HCEC 1CT (cell line): ENCODE data around the gene TBX1.
"Not testable (repeated sequence)": the region's sequence is repeated elsewhere in the genome, so short reads cannot be mapped to it uniquely, and the experiment has no call there.

Experiments
- DNase-seq: peaks from one replicate; pipeline ENCODE4 v3.0.0-alpha.2; 2017

Gene TBX1

DNA sequence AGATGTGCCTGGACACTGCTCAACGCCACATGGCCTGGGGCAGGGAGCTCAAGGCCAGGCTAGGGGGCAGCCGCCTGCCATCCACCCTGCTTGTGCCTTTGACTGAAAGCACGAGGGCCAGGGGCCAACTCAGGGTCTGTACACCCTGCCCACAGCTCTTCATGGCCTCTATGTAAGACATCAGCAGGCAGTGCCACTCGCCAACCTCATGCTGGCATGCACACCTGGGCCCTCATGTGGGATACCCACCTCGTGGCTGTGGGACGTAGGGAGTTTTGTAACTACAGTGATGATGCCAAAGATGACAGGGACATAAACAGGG, 25.6 kb downstream of the TBX1 start:
- no peak for DNase-seq

DNA sequence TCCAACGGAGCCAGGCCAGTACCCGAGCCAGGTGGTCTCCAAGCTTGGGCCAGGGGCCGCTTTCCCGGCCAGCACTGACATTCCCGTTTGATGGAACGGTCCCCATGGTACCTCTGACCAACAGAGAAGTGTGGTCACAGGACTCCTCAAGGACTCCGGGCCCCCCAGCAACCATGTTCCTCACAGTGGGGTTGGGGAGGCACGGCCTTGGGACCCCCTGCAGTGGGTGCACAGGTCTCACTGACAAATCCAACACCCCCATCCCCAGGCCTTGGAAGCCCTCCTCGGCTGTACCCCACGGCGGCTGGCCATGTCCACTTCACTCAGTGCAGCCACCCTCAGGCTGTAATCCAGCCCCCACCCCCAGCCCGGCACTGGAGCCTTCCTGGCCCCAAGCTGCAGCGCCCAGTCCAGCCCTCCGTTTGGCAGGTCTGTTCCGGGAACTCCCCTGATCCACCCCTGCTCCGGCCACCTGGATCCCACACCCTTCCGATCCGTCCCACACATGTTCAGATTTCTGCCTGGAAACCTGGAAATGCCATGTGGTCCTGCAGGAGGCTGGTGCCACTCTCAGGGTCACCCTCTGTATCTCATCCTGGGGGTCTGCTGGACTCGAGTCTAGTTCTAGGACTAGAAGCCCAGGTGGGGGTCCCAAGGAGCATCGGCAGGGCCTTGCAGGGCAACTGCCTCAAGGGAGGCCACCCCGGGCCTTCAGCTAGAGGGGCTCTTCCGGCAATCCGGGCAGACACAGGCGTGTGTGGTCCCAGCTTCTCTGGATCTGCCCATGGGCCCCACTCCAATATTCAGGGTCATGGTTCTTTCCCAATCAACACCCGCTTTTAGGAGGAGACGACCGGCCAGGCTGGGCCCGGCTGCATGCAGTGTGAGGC, 26.6 kb downstream of the TBX1 start:
- no peak for DNase-seq

DNA sequence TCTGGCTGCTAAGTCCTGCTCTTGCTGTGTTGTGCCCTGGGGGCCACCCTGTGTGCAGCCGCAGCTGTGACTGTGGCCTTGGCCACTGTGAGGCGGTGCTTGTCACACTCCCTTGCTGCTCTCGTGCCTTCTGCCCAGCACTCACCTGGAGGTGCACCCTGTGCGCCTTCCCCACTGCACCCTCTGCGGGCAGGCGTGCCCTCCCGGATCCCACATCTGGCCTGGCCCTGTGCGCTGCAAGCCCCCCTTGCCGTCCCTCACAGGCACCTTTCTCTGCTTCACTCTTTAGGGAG, 27.2 kb downstream of the TBX1 start:
- no peak for DNase-seq

DNA sequence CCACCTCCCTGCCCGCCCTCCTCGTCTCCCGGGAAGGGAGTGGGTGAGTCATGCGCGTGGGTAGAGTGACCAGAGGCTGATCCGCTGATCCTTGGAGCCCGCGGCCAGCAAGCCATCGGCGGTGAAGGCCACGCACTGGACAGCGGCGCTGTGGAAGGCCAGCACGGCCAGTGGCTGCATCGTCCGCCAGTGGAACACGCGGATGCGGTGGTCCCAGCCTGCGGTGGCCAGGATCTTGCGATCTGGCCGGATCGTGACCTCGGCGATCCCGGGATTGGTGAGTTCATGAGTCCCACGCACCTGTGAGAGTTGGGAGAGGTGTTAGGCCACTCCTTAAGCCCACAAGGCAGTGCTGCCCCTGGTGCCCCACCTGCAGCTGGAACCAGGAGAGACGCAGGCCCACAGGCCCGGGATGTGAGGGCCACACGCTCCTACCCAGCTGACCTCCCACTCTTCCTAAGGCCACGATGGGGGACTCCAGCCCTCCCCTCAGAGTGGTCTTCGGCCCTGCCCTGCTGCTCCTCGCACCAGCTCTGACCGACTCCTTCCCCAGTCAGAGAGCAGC, 28.2 kb downstream of the TBX1 start:
- DNase-seq = no peak

DNA sequence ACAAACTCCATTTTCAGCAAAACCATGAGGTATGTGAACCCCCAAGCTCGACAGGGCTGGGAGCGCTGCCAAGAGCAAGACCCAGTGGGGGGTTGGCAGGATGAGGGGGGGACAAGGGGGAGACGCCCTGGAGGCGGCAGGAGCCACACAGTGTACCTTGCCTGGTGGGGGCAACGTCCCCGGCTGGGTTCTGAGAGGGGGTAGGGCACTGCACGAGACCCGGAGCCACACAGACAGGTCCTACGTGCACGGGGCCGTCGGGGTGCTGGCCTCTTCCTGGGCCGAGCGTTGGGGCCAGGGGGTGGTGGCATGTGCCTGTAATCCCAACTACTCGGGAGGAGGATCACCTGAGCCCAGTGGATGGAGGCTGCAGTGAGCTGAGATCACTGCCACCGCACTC, 28.8 kb downstream of the TBX1 start:
- no peak for DNase-seq

DNA sequence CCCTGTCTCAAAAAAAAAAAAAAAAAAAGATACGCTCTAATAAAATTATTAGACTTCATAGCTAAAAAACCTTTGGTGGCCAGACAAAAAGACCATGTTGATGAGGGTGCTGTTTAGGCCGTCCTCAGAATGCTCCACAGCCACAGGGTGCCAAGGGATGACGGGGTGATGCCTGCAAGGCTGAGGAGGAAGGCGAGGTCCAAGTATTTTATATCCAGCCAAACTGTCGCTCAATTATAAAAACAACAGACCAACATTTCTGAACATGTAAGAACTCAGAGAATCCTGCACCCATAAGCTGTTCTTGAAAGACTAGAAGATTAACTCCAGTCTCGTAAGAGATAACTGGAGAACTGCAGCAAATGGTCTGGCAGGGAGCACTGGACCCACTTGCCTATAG, 29.2 kb downstream of the TBX1 start:
- DNase-seq = no peak

DNA sequence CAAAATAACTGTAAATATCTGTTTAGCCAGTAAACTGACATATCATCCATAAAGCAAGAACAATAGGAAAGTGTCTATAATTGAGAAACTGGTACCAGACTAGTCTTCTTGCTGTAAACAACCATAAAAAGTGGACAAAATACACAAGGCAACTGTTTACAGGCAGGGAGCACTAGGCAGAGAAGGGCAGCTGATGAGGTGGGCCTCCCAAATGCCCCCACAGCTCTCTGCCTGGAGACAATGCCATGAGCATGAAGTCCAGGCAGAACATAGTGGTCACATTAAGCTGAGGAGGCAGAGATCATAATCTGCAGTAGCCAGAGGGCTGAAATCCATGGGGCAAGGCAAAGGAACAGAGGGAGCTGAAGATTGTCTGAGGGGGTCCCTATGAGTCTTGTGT, 30.7 kb downstream of the TBX1 start:
- DNase-seq = no peak

DNA sequence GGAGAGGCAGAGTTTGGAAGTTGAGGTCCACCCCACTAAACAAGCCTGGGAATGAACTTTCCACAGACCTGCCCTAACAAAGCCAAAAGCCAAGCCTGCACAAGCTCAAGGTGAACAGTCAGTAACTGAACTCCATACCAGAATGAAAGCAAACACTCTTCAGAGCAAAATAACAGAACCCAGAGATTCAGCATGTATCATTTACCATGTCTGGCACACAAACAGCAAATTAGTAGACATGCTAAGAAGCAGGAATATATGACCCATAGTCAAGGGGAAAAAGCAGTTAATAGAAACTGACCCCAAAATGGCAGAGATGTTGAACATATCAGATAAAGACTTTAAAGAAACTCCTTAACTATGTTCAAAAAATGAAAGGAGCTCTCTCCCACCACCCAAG, 31.3 kb downstream of the TBX1 start:
- DNase-seq = no peak

DNA sequence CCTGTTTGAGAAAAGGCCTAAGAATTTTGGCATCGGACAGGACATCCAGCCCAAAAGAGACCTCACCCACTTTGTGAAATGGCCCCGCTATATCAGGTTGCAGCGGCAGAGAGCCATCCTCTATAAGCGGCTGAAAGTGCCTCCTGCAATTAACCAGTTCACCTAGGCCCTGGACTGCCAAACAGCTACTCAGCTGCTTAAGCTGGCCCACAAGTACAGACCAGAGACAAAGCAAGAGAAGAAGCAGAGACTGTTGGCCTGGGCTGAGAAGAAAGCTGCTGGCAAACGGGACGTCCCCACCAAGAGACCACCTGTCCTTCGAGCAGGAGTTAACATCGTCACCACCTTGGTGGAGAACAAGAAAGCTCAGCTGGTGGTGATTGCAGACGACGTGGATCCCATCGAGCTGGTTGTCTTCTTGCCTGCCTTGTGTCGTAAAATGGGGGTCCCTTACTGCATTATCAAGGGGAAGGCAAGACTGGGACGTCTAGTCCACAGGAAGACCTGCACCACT, 31.9 kb downstream of the TBX1 start:
- not testable (repeated sequence) for DNase-seq

DNA sequence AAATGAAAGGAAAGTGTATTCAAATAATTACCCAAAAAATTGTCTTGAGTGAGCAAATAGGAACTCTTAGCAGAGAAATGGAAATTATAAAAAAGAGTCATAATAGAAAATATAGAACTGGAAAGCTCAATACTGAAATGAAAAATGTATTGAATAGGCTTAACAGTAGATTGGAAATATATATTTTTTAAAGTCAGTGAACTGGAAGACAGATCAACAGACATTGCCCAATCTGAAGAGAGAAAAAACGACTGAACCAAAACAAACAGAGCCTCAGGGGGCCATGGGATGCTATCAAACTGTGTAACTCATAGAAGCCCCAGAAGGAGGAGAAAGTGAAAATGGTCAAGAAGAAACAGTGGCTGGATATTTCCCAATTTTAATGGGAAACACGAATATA, 32.6 kb downstream of the TBX1 start:
- no peak for DNase-seq

DNA sequence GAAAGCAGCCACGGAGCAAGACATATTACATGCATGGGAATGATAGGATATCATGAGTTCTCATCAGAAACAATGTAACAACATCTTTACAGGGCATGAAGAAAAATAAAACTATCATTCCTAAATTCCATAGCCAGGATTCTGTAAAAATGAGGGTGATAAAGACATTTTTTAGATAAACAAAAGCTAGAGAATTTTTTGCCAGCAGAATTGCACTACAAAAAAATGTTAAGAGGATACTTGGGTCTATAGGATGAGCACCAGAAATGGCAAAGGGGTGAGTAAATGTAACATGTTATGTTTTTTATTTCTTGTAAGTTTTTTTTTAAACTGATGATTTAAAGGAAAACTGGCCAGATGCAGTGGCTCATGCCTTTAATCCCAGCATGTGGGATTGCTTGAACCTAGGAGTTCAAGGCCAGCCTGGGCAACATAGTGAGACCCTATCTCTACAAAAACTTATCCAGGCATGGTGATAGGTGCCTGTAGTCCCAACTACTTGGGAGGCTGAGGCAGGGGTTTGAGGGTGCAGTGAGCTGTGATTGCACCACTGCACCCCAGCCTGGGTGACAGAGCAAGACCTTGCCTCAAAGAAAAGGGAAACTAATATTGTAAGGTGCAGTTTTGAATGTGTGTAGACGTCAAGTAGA, 33.2 kb downstream of the TBX1 start:
- DNase-seq = no peak

DNA sequence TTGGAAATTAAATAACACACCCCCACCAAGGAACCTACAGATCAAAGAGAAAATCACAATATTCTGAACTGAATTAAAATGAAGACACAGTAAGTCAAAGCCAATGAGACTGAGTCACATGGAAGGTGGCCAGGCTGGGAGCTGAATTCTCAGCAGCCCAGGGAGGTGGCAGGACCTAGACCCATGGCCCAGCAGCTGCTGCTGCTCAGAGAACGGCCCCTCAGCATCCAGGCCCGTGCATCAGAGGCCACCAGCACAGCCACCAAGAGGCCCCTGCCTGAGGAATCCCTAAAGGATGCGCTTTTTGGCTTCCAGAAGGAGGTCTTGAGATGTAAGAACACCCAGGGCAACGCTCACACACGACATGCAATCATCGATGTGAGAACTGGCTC, 35.0 kb downstream of the TBX1 start:
- DNase-seq = no peak

DNA sequence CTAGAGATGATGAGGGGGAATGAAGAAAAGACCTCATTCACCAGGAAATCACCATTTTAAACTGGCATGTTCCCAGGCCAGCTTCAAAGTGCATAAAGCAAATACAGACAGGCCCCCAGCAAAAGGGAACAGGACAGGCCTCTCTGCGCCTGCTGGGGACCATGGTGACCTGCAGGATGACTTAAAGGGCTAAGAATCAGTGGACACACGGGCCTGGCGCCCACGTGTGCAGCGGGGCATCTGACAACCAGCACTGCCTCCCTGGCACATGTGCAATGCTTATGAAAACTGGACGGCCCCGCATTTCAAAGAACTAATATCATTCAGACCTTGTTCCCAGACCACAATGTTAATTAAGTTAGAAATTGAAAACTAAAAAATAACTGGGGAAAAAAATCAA, 35.6 kb downstream of the TBX1 start:
- DNase-seq = no peak

DNA sequence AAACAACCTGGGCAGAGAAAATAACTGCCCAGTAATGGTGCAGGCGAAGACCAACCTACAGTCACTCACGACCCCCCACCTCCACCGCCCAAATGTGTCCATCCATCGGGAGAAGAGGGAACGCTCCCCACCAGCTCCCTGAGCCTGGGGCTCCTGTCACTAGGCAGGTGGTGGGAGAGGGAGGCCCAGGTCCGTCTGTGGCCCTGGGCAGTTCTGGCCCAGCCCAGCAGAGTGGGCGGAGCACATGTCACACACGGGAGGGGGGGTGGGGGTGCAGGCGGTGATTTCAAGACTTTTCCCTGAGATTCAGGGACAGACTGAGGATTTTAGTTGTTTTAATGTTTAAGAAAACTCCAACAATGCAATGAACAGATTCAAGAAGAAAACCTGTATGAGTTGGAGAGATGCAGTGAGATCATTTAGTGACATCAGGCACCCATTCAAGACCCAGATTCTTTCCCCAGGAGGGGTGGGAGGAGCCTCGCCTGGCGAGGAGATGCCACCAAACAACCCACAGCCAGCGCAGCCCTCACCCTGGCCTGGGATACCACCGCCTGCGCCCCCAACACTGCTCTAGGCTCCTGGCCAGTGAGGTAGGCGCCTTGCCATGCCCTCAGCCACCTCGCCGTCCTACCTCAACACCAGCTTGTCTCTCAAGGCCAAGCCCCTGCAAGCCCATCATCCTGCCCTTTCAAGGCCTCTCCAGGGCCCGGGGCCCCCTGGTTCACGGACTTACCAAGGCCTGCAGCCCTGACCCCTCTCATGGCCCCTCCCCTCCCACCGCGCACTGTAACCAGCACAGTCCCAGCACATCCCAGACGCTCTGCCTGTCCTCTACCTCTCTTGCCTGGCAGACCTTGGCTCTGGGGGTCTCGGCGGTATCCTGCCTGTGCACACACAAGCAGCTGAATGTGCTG, 36.8 kb downstream of the TBX1 start:
- DNase-seq = no peak

DNA sequence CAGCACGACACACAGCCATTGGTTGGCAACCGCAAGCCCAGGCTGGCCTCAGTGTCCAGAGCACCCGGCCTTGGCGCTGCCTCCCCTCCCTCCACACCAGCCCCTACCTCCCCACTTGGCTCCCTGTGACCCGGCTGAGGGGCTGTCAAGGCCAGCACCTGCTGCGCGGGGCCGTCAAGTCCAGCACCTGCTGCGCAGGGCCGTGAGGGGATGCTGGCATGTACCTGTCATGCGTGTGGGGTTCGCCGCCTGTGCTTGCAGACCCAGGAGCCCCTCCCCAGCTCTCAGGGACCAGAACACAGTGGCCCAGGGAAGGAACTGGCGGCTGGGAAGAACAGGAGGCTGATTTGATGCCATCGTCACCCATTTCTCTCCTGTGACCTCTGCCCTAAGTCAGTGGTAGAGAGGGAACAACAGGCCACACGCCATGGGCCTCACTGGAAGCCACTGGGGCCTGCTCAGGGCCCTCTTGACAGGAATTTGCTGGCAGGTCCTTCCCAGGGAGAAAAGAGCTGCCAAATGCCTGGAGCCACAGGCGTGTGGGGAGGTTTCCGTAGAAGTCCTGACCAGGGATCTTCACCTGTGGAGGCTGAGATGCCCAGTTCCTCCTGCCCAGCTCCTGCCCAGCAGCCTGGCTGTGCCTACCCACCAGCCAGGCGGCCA, 37.6 kb downstream of the TBX1 start:
- DNase-seq = no peak

DNA sequence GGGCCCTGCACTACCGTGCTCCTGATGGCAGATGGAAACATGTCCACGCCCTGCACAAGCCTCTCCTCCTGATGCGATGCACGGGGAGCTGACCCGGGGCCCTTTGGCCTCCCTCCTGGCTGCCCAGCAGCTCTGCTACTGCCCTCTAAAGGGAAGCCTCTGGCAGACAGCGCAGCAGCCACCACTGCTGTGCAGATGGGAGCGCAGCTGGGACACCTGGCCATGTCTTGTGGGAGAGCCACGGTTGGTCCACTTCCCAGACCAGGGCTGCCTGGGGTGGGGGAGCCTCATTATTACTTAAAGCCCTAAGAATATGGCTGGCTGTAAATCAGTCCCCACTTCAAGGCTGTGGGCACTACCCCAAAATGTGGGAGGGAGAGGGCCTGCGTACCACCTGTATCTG, 38.3 kb downstream of the TBX1 start:
- no peak for DNase-seq

DNA sequence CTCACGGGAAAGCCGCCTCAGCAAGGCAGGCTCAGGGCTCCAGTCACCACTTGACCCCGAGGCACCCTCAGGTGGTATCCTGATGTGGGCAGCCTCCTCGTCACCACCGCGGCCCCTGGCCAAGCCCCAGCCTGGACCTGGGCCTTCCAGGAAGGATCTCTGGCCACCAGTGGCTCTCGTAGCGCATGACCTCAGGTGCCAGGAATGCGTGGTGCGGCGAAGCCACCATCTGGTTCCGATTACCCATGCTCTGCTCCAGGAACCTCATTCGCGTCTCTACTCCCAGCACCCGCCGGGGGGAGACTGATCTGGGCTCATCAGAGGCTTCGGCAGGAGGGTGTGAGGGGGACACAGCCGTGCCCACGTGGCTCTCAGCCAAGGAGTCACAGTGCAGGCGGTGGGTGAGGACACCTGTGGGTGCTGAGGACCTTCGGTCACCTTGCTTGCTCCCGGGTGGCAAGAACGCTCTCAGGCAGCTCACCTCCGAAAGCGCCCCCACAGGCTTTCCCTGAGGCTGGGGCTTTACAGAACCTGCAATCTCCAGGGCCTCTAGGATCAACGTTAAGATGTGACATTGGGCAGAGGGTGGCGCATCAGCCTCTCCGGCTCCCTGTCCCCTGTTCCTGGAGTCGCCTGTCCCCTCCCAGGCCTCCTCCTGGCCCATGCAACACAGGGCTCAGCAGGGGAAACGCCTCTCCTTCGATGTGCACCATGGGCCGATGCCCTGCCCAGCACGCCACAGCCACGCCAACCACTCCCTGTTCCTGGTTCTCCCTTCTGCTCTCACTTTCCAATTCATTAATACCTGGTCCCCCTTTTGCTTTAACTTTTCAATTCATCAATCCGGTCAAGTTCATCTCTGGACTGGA, 39.0 kb downstream of the TBX1 start:
- peak; percentile 71 for DNase-seq

DNA sequence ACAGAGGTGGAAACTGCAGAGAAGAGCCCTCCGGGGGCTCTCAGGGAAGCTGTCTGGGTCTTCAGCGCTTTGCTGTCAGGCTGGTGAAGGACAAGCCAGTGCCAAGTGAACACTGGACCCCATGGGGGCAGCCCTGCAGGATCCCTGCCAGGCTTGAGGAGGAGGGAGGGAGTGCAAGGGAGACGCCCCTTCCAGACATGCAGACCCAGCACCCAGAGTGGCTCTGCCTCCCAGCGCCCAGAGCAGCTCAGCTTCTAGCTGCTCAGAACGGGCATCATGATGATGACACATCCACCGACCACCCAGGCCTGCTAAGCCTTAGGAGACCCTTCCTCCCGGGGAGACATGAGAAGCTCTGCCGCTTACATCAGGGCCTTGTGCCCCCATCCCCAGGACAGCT, 39.7 kb downstream of the TBX1 start:
- DNase-seq = no peak

DNA sequence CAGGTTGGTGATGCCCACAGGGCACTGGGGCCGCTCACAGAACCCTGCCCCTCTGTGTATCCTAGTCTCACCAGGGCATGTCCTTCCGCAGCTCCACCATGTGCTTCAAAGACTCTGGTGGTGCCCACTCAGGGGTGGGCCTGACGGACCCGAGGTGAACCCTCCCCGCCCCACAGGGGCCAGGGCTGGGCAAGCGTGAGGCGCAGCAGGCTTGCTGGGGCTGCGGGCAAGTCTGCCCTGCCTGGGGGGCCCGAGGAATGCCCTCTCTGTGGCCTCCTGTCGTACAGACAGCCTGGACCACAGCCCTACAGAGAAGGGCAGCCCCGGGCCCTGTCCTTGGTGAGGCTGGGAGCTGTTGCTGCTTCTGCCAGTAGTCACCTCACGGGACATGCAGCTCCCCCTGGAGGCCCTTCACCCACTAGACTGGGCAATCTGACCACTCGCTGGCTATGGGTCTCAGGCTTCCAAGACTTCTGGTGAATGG, 40.2 kb downstream of the TBX1 start:
- DNase-seq = no peak

DNA sequence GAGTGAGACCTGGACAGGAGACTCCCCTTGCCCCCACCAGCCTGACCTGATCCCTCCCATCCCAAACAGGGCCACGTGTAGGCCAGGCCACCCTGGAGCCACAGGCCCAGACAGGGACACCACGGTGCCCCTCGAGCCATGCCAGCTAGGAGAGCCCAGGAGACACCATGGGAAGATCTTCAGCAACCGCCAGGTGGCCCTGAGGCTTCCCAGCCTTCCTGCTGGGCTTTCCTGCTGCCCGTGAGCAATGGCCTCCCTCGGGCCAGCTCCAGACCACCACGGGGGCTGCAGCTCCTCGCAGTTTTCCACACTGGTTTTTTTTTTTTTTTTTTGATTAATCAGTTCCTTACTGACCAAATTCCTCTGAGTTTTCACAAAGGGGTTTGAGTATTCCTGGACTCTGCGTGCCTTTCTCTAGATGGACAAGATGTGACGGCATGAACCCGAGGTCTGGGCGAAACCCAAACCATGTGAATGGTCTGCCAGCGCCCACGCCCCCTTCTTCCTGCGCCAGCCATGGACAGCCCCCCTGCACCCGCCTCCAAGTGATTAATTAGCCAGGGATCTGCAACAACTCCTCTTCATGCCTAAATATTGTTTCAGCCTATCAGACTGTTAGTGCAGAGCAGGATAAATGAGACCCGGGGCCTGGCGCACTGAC, 40.9 kb downstream of the TBX1 start:
- no peak for DNase-seq
